B cell (primary cell): Measurements from ENCODE around the gene TM9SF4.

Experiments
- EZH2 ChIP-seq: IDR thresholded peaks from 2 replicates; pipeline ENCODE4 v1.6.1; 2012; ENCODE audit warnings: borderline replicate concordance, low read depth, mild to moderate bottlenecking, moderate library complexity, low read length; ENCODE audit not compliant: insufficient read depth, poor library complexity, severe bottlenecking
- TF ChIP-seq, protein P1 (sequence below): fragments of 200-600 bp; IDR thresholded peaks from one replicate; pipeline ENCODE4 v1.8.0; 2022; ENCODE audit warnings: antibody characterized with exemption, mild to moderate bottlenecking

DNA sequence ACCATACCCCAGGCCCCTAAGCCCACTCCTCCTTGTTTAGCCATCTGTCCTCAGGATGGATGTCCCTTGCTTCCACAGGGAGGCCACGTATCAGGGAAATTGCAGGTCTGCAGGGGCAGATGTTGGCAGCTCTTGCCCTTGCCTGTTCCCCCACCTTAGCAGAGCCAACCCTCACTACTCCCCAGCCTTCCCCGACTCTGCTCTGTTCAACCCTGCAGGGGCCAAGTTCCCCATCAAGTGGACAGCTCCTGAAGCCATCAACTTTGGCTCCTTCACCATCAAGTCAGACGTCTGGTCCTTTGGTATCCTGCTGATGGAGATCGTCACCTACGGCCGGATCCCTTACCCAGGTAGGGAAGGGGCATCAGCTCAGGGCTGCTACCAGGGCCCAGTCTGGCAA, 10.7 kb upstream of the TM9SF4 start:
- TF ChIP-seq, protein P1, sequence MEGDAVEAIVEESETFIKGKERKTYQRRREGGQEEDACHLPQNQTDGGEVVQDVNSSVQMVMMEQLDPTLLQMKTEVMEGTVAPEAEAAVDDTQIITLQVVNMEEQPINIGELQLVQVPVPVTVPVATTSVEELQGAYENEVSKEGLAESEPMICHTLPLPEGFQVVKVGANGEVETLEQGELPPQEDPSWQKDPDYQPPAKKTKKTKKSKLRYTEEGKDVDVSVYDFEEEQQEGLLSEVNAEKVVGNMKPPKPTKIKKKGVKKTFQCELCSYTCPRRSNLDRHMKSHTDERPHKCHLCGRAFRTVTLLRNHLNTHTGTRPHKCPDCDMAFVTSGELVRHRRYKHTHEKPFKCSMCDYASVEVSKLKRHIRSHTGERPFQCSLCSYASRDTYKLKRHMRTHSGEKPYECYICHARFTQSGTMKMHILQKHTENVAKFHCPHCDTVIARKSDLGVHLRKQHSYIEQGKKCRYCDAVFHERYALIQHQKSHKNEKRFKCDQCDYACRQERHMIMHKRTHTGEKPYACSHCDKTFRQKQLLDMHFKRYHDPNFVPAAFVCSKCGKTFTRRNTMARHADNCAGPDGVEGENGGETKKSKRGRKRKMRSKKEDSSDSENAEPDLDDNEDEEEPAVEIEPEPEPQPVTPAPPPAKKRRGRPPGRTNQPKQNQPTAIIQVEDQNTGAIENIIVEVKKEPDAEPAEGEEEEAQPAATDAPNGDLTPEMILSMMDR, result no peak
- no peak for TF ChIP-seq EZH2
